GM18867 (cell line): ENCODE measurements around the gene ABCC9.
"Not testable (repeated sequence)": the region's sequence is repeated elsewhere in the genome, so short reads cannot be mapped to it uniquely, and the experiment has no call there.

Experiments
- ATAC-seq: cut with Tn5 transposase; IDR thresholded peaks from one replicate; pipeline ENCODE4 v1.9.1; 2021; ENCODE audit warnings: mild to moderate bottlenecking, moderate library complexity; ENCODE audit not compliant: unreplicated experiment

The ABCC9 gene

DNA sequence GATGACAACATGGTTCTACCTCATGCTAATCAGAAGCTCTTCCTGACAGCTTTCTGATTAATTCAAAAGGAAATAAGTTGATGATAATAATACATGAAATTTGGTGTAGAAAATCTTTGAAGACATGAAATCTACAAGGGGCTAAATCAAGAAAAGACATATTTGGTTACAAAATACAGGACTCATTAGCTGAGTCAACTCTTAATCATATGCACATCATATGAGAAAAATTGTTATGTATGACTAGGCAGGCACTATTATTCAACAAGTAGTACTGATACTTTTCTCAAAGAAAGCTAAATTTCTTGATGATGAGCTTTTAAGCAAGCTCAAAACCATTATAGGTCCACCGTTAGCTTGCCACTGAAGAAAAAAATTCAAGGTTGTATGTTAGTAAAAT lies 7.1 kb downstream of the ABCC9 start:
- ATAC-seq, result no peak

DNA sequence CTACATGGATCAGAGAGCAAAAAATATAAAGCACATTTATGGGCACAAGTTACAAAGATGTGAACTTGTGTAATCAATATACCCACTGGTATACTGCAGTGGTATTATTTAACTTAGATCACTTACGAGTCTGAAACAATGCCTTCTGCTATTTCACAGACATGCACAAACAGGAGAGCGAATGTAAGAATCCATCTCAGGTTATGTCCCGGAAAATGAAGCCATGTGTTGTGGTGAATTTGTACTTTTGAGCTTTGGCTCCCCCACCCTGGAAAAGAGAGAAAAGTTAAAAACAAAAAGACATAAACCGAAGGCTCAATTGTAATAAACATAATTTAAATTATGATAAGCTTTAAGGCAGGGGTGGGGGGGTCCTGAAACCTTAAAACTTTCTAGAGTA lies 7.6 kb downstream of the ABCC9 start:
- ATAC-seq, result no peak

DNA sequence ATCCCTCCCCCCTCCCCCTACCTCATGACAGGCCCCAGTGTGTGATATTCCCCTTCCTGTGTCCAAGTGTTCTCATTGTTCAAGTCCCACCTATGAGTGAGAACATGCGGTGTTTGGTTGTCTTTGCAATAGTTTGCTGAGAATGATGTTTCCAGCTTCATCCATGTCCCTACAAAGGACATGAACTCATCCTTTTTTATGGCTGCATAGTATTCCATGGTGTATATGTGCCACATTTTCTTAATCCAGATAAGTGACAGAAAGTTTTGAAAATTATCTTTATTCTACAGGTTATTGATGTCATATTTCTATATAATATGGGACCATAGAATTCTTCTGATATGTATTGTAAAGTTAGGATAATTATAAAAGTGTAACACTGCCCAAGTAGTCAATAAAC lies 11.3 kb downstream of the ABCC9 start:
- not testable (repeated sequence) for ATAC-seq

DNA sequence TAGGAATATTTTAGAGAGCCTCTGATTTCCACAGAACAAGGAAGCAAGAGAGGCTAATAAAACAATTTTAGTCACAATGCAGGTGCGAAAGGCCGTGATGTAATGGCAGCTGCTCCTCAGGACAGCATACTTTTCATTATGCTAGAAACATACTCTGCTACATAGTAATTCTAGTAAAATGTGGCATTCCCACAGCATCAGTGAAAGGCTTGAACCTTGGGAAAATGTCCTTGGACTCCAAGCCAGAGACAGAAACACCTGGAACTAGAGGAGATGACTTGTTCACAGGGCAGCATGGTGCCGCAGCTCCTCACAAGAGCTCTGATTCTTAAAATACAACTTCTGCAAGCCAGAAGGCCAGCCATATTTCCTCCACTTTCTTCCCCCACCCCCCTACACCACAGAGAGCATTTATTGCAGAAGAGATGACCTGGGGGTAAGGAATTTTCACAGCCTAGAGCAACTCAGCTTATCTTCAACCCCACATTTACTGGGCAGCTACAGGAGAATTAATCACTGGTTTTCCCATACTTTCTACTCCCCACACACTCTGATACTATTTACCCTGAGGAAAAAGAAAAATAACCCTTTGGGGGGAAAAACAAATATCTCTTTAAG lies 15.8 kb downstream of the ABCC9 start:
- no peak for ATAC-seq

DNA sequence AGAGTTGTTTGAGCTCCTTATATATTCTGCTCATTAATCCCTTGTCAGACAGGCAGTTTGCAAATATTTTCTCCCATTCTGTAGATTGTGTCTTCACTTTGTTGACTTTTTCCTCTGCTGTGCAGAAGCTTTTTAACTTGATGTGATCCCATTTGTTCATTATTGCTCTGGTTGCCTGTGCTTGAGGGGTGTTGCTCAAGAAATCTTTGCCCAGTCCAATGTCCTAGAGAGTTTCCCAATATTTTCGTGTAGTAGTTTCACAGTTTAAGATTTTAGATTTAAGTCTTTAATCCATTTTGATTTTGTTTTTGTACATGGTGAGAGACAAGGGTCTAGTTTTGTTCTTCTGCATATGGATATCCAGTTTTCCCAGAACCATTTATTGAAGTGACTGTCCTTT lies 19.8 kb downstream of the ABCC9 start:
- ATAC-seq, result no peak

DNA sequence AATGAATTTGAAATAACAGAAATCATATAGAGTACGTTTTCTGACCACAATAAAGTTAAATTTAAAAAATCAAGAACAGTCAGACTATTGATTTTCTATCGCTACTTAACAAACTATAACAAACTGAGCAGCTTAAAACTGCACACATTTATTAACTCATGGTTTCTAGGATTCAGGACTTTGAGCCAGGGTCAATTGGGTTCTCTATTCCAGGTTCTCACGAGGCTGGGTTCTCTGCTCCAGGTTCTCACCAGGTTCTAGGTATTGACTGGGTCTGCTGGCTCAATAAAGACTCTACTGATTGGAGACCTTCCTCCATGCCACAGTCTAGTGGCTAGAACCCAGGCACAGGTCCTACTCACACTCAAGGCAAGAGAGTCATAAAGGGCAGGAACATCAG lies 22.8 kb downstream of the ABCC9 start:
- ATAC-seq, result no peak

DNA sequence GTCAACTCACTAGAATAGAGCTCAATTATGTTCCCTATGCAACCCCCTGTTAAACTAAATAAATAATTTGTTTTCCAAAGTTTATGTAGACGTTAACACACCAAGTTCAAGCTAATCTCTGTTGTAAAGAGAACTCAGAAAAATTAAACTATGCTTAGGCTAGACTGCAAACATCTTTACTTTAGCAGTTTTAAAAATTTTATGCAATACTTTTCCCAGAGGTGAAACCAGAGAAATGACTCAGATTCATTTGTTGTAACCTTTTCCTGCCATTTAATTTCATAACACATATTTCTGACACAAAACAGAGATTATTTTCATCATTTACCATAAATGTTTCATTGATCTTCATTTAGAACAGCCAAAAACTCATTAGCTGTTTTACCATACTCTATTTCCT lies 27.4 kb downstream of the ABCC9 start:
- ATAC-seq, result no peak

DNA sequence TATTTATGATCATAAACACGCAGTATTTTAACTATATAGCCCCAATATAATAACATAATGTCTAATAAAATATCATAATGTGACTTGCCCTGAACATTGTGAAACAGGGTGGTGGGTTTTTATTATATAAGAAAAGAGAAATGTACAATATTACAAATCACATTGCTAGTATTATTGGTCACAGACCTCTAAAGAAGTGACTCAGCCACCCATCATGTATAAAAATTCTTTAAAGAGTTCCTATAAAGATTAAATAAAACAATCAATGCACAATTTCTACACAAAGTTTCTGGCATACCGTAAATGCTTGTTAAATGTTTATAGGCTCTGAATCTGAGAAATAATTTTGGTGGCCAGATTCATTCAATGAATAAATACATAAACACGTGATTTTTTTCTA lies 28.9 kb downstream of the ABCC9 start:
- ATAC-seq, result no peak

DNA sequence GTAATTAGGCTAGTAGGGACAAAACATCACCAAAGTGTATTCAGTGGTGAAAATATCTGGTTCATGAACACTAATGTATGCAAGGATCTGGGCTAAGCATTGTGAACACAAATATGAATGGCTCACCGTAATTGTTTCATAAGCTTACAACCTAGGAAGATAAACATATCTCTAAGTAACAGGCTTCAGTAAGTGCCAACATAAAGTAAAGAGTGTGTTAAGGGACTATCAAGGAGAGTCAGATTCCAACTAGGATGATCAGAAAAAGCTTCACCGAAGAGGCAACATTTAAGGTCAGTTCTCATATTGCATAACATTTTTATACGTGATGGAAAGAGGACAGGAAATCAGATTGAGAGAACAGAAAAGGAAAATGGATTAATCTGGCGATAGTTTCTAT lies 29.4 kb downstream of the ABCC9 start:
- ATAC-seq, result no peak

DNA sequence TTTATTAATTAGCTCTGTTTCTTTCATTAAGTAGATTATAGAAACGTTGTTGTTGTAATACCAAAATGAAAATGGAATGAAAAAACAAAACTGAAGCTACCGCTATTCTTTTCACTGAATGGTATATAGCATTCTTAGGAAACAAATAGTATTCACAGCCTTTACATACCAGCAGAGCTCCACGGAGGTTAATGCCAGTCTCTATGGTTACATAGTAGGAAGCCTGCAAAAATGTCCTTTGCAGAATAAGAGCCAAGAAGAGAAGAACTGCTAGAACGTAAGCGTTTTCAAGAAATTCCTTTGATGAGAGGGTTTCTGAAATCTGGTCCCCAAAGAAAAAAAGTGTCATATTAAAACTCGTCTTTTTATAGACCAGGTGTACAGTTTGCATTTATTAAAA lies 30.6 kb downstream of the ABCC9 start:
- no peak for ATAC-seq

DNA sequence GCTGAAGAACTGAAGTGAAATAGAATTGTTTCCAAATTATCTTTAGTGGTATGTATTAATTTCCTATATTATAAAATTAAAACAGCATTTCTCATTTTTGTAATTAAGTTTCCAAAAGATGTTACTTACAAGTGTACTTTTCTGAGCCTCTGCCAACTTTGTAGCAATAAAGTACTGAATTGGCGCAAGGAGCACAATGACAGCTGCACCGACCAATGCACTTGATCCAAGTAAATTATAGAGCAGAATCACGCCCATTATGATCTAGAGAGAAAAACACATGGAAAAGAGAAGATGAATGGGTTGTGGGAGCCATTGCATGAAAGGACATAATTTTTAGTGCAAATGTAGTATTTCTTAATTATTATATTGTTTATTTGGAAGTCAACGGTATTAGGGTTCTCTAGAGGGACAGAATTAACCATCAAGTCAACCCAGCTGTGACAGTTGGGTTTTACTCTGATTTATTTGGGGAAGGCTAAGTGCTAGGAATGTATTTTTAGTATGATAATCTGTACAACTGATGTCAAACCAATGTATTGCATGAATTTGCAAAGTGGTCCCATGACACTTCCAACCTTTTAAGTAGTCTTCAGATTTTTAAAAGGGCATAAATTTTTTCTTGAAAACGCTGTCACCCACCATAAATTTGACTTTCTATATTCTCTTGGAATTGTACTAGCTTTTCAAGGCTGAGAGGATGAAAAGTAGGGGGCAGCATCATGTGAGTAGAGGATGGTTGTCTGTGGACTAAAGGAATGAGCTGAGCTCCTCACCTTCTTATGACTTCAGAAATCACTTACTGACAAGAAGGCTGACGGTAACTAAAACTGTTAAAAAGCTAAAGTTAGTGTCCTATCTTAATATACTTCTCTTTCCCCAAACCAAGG lies 33.0 kb downstream of the ABCC9 start:
- no peak for ATAC-seq

DNA sequence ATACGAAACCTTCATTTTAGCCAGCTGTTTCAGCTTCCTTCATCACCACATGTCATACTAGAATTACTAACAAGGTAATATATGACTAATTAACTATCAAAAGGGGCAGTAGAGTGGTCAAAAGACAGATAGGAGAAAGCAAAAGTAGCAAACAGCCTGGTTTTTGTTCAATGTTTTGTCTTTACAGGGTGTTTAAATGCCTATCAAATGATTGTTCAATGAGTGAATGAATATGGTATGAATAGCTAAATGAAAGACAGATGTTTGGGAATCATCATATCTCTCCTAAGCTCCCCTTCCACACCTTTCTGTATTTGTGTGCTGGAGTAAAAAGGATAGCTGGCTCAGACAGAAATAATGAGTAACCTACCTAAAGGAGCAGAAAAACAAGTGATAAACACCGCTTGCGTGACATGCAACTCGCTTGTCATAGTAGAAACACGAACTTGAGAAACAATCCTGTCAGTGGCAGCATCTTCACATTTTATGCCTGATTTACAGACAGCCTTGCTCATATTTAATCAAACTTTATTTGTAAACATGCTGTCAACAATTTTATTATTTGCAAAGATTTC lies 34.2 kb downstream of the ABCC9 start:
- peak; percentile 94 for ATAC-seq

DNA sequence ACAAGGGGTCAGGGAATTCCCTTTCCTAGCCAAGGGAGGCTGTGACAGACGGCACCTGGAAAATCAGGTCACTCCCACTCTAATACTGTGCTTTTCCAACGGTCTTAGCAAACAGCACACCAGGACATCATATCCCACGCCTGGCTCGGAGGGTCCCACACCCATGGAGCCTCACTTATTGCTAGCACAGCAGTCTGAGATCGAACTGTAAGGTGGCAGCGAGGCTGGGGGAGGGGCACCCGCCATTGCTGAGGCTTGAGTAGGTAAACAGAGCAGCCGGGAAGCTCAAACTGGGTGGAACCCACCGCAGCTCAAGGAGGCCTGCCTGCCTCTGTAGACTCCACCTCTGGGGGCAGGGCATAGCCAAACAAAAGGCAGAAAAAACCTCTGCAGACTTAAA lies 41.7 kb downstream of the ABCC9 start:
- ATAC-seq, result not testable (repeated sequence)

DNA sequence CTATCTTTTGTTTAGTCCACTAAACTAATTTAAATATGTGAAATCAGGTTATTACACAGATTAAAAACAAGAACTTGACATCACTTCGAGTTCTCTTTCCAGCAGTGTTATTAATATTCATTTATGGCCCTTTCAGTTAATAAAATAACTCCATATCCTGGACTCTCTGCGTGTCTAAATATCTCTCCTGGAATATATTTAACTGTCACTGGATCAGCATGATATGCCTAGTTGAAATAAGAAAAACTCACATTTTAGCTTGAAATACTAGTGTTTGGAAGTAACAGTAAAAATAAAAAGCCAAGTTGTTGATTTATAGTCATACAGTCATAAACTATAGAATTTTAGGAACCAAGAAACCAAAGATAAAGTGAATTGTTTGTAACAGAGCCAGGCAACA lies 45.6 kb downstream of the ABCC9 start:
- no peak for ATAC-seq

DNA sequence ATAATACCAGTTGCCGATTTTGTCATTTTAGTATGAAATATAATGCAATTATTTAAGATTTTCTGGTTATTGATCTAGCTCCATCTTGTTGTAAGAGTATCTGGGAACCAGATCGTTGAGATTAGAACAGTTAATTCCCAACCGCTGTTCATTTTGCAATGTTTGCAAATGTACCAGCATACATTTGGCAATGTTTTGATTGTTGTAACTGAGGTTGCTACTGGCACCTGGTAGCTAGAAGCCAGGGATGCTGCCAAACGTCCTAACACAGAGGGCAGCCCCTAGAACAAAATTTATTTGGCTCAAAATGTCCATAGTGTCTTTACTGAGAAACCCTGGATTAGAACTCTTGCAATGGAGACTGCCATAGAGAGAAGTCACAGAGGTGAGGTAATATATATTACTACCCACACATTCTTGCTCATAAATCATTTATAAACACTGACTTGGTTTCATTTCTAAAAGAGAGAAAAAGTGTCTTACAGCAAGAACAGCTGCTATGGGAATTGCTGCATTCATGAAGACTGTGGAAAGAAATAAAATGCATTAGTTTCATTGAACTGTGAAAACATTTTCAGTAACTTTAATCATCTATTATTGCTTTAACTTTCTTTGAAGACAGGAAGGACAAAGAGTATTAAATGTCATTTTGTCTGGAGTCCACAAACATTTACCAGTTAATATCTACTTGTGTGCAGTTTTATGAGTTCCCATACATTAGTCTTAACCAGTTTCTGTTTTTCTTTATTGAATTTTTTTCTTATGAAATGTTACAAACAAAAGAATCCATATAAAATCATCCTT lies 46.2 kb downstream of the ABCC9 start:
- no peak for ATAC-seq

DNA sequence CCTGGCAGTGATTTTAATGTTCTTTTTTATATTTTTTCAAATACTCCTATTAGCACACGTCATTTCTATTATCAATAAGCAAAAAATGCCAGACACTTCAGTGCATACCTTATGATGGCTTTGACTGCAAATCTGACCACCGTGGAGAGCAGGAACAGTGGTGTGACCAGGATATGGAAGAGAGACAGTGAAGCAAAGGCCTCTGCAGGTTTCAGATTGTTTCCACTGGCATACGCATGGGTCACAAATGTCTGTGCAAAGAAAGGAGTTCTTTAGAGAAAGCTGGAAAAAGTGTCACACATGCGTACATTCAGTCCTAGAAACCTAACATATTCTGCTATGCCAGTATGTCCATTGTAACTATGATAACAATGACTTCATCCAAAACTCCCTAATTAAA lies 47.3 kb downstream of the ABCC9 start:
- ATAC-seq, result no peak

DNA sequence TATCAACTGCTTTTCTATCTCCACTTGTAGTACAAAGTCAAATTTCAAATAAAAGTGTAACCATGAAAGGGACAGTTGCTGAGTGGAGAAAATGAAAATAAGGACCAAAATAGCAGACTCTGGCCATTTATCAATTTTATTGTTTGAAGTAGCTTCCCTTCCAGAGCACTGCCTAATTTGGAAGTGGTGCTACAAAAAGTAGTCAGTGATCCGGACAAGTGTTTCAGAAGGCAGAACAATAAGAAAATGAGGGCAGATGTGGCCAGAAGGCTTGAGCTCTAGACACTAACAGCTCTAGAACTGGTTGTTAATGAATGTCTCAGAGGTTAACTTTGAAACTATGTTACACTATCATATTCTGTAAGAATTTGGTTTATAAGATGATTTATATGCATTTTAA lies 48.9 kb downstream of the ABCC9 start:
- no peak for ATAC-seq

DNA sequence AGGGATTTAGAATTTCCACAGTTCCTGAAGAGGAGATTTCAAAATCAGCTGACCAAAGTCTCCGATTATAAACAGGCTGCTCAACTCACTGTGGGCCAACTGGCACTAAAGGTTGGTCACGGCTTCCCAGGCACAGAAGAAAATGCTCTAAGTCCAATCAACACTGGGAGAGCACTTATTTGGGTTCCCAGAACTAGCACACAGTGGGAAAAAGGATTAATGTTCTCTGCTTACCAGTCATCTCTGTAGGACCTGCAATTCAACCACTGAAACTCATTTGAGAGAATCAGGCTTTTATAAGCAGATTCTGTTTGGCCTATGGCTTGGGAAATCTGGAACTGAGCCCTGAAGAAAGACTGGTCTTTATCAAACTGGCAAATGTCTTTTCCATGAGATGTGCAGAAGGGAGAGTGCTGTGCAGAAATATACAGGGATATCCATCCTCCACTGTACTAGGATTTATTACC lies 49.4 kb downstream of the ABCC9 start:
- ATAC-seq, result no peak

DNA sequence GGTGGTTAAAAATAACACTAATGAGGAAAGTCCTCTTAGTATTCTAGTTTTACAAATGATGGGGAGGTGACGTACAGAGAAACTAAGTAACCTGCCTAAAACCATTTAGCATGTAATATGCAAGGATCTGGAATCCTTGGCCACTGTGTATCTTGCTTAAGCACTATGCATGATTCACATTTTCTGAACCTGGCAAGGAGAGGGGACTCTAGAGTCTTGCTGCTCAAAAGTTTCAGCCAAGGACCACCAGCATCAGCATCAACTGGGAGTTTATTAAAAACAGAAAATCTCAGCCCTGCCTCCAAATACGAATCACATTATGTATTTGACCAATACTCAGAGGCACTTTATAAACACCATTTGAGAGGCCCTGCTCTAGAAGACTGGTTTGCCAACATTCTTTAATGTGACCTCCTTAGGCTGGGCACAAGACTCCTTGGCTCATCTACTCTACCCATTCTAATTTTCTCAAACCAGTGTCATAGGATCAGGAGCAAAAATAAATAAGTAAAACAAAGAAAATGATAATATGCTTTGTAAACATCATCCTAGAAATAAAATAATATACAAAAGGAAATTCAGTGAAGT lies 52.9 kb downstream of the ABCC9 start:
- ATAC-seq, result no peak

DNA sequence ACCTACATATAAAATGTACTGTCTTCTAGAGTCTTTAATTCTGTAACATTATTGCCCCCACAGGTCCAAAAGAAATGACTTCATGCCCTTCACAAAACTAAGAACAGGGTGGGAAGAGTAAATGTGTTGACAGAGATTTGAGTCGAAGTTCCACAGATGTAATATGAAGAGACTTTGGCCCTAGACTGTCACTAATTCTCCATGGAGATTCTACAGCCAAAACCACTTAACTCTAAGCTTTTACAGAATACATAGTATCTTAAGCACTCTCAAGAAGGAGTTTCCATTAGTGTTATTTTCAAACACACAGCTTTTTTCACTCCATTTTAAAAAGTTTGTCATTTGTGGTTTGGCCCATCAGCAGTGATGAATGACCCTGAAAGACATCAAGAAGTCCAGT lies 56.3 kb downstream of the ABCC9 start:
- ATAC-seq, result no peak

DNA sequence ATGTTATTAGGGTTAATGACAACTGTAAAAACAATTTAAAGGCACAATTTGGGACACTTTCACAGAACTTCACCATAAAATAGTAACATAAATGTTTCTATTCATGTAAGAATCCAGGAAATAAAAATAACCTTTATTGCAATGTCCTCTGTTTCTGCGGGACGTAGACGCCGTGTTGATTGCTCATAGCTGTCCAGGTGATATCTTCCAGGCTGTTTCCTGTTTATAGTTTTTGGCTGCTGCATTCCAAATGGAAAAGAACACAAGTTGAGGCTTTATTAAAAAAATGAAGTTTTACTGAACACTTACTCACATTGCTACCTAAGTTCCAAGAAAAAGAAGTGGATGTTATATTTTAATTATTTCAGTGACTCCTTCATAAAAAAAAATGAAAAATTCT lies 58.6 kb downstream of the ABCC9 start:
- ATAC-seq, result no peak
